MG63 (cell line): ENCODE data around the gene BARX1. TPM values are rescaled to one million over a fixed set of nuclear protein-coding genes. Genes with fewer than 3 reads are reported as not detected.

Experiments
- DNase-seq: peaks from one replicate; pipeline ENCODE4 v3.0.0-alpha.2; 2020
- H3K27me3 ChIP-seq: fragments of 250-450 bp; sonication (Bioruptor Pico); 2 replicates; pipeline ENCODE4 v1.5.1; 2020; ENCODE audit warnings: mild to moderate bottlenecking, moderate library complexity
- H3K36me3 ChIP-seq: fragments of 250-450 bp; sonication (Bioruptor Pico); 2 replicates; pipeline ENCODE4 v1.5.1; 2020; ENCODE audit warnings: mild to moderate bottlenecking, moderate library complexity
- H3K4me3 ChIP-seq: fragments of 250-450 bp; sonication (Bioruptor Pico); 2 replicates; pipeline ENCODE4 v1.5.1; 2020; ENCODE audit warnings: mild to moderate bottlenecking, moderate library complexity
- H3K9me3 ChIP-seq: fragments of 250-450 bp; sonication (Bioruptor Pico); 2 replicates; pipeline ENCODE4 v1.5.1; 2020; ENCODE audit warnings: mild to moderate bottlenecking, moderate library complexity
- total RNA-seq: library from RNA; depleted of rRNA; stranded (reverse); fragments of >200 nt; shearing (Covaris generic); gene quantifications from 2 replicates; pipeline ENCODE4 v1.2.3, GENCODE V29; 2014; ENCODE audit warnings: low replicate concordance

Gene BARX1
- total RNA-seq, 1 experiment from 2014 or later = 176 TPM

DNA sequence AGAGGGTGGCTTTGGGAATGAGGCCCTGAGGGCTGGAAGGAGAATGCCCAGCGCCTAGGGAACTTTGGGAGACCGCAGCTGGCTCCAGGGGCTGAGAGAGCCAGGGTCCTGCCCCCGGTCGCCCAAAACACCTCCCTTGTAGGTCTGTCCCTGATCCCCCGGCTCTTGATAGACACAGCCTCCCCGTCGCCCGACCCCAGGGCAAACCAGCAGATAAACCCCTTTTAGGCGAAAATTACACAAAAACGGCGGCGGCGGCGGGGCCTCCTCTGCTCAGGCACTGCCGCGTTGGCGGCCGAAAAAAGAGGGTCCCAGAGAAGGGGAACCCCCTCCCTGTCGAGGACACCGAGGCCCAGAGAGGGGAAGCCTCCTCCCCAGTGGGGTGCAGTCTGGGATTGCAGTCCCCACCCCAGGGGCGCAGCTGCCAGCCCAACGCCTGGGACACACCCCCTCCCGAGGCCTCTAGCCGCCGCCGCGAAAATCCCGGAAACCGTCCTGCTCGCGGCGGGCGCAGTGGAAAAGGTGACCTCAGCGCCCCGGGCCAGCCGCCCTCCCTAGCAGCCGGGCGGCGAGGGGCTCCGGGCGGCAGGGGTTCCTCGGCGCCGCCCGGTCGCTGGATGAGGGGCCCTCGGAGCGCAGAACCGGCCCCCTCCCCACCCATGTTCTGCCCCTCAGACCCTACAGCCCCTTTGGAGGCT lies 3.1 kb upstream of the BARX1 start:
- H3K36me3 ChIP-seq = peaks cover 2% of the 10 kb centered on the region; the same call in 1 of the 2 replicates
- H3K4me3 ChIP-seq = no peak overlapping the region
- DNase-seq = no peak
- H3K27me3 ChIP-seq = no peaks in the 10 kb centered on the region
- no peaks in the 10 kb centered on the region for H3K9me3 ChIP-seq

GRCh38 chr9:93955981-93956784 lies 1.0 kb upstream of the BARX1 start:
- no peaks in the 10 kb centered on the region for H3K27me3 ChIP-seq
- peak overlapping the region; percentile 75 for H3K4me3 ChIP-seq
- no peaks in the 10 kb centered on the region for H3K9me3 ChIP-seq
- no peak for DNase-seq
- H3K36me3 ChIP-seq = peaks cover 18% of the 10 kb centered on the region

DNA sequence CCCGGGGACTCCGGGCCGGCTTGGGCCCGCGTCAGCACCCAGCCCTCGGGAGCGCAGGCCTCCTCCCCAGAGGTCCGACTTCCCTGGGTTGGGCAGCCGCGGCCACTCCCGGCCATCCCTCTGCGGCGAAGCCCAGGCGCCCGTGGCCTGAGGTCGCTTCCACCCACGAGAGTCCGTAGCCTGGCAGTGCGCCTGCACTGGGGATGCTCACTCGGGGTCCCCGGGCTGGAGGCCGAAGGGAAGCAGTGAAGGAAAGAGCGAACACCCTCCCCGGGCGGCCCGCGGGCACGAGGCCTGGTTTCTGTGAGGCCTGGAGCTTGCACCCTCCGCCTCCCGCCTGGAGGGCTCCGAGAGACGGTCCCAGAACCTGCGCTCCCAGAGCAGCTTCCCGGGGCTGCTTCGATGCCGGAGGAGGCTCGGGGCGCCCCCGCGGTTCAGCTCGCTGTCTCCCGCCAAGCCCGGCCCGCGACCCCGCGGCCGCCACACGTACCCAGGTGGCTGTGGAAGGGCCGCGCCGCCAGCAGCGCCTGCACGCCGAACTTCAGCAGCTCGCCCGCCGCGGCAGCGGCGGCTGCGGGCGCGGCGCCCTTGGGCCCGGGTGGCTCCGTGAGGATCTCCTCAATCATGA lies 607 bp downstream of the BARX1 start:
- DNase-seq = peak; percentile 42
- H3K9me3 ChIP-seq = no peaks in the 10 kb centered on the region
- peaks cover 29% of the 10 kb centered on the region for H3K36me3 ChIP-seq
- H3K27me3 ChIP-seq = no peaks in the 10 kb centered on the region
- H3K4me3 ChIP-seq = peak overlapping the region; percentile 89

GRCh38 chr9:93953496-93954433 lies 1.4 kb downstream of the BARX1 start:
- Histone ChIP-seq H3K4me3 (peak overlapping the region; percentile 89), H3K9me3 (no peaks in the 10 kb centered on the region), H3K27me3 (no peaks in the 10 kb centered on the region), H3K36me3 (peaks cover 31% of the 10 kb centered on the region)
- peak; percentile 34 for DNase-seq

- no peak overlapping the region; the same call in 1 of the 2 replicates for H3K4me3 ChIP-seq
- peaks cover 31% of the 10 kb centered on the region for H3K36me3 ChIP-seq
- no peaks in the 10 kb centered on the region for H3K27me3 ChIP-seq
- H3K9me3 ChIP-seq = no peaks in the 10 kb centered on the region
- no peak for DNase-seq
These were observed 2.2 kb downstream of the BARX1 start for GRCh38 chr9:93952784-93953495.

- H3K27me3 ChIP-seq = no peaks in the 10 kb centered on the region
- no peak for DNase-seq
- no peaks in the 10 kb centered on the region for H3K9me3 ChIP-seq
- H3K36me3 ChIP-seq = peaks cover 31% of the 10 kb centered on the region
- no peak overlapping the region for H3K4me3 ChIP-seq
These were observed 2.9 kb downstream of the BARX1 start for GRCh38 chr9:93952119-93952783.

GRCh38 chr9:93951655-93952118 lies 3.5 kb downstream of the BARX1 start:
- H3K27me3 ChIP-seq = no peaks in the 10 kb centered on the region
- DNase-seq = no peak
- H3K36me3 ChIP-seq = peaks cover 31% of the 10 kb centered on the region
- H3K4me3 ChIP-seq = no peak overlapping the region
- no peaks in the 10 kb centered on the region for H3K9me3 ChIP-seq

- no peak overlapping the region for H3K4me3 ChIP-seq
- H3K36me3 ChIP-seq = peaks cover 31% of the 10 kb centered on the region
- H3K9me3 ChIP-seq = no peaks in the 10 kb centered on the region
- H3K27me3 ChIP-seq = no peaks in the 10 kb centered on the region
- no peak for DNase-seq
These were observed 4.2 kb downstream of the BARX1 start for GRCh38 chr9:93950619-93951601.

DNA sequence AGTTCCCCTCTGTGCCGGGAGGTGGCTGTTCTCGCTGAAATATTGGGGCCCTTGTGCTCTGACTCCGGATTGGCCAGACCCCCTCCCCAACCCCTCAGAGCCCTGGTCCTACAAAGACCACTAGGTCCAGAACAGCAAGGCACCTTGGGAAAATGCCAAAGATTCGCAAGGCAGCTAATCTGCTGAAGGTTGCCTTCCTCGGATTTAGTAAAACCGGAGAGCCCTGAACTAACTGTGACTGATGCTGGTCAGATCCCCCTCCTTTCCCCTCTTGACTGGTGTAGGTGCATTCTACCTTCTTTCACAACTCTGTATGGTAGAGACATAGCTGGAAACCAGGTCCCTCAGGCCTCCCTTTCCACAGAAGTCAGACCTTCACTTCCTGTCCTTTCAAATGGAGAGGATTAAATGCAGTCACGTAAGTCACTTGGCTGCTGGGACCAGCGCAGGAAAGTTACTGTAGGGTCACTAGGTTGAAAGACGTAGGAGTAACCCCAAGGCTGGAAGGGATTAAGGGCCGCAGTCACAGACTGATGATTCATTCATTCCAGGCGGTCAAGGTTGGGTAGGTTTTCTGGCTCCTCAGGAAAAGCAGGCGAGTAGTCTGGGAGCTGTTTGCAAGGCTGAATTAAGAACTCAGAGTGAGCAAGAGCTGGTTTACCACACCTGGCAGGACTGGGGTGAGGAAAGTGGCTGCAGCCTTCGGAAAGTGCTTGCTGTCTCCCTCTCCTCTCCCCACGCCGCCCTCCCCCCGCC lies 5.3 kb downstream of the BARX1 start:
- peak; percentile 39 for DNase-seq
- Histone ChIP-seq H3K9me3 (no peaks in the 10 kb centered on the region), H3K36me3 (peaks cover 31% of the 10 kb centered on the region), H3K27me3 (0 out of 2 replicates have a peak, but pooled peaks cover 2% of the 10 kb centered on the region), H3K4me3 (no peak overlapping the region)

- no peak for DNase-seq
- H3K27me3 ChIP-seq = 0 out of 2 replicates have a peak, but pooled peaks cover 2% of the 10 kb centered on the region
These were observed 6.0 kb downstream of the BARX1 start for GRCh38 chr9:93949073-93949693.

DNA sequence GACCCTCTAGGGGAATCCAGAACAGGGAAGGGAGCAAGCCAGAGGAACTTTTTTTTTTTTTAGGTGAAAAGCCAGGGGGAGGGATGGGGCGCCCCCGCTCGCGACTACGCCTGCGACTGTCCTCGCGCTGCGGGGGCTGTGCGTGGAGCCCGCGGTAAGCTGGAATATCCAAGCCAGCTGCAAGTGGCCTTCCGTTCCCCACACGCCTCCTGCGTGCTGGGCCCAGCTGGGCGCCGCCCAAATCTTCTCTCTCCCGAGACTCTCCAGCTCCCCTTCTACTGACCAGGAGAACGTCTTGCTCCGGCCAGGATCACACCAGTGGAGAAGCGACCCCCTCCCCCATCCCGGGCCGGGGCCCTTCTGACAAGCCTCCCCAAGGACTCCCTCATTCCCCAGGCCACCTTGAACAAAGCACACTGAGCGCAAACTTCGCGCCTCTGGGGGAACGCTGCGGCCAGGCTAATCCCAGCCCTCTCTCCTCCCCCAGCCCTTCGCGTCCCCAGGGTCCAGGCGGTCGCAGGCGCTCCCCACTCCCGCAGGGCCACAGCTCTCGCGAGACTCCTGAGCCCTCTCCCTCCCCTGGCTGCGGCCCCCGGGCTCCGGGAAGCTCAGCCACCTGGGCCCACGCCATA lies 6.6 kb downstream of the BARX1 start:
- peaks cover 31% of the 10 kb centered on the region for H3K36me3 ChIP-seq
- H3K9me3 ChIP-seq = no peaks in the 10 kb centered on the region
- H3K4me3 ChIP-seq = no peak overlapping the region
- H3K27me3 ChIP-seq = 0 out of 2 replicates have a peak, but pooled peaks cover 2% of the 10 kb centered on the region
- no peak for DNase-seq

More at GRCh38 chr9:93949073-93949693, 6.0 kb downstream of the BARX1 start:
- H3K9me3 ChIP-seq = no peaks in the 10 kb centered on the region
- no peak overlapping the region for H3K4me3 ChIP-seq
- H3K36me3 ChIP-seq = peaks cover 31% of the 10 kb centered on the region

DNA sequence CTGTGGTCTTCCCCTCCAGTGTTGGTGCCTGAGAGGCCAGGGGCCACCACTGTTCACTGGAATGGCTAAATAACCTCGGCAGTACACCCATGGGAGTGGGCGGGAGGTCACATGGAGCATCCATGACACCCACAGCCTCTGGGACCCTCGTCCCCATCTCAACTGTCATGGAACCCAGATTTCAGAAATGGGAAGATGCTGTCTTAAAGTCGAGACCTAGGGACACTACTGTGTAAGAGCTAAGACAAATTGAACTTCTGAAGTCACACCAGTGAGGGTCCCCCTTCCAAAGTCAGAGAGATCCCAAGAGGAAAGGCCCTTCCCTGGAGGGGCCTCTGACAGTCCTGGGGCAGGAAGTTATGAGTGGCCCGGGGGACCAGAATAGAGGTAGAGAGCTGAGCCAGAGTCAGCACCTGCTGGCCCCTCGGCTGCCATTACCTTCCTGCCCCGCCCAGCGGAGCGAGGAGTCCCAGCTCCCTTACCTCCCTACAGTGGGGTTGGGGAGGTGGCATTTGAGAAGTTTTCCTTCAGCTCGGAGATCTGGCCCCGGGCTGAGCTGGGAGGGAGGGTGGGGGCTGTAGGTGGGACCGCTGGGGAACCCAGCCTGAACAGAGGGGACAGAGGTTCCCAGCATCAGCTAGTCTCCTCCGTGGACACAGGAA lies 7.6 kb downstream of the BARX1 start:
- H3K27me3 ChIP-seq = 0 out of 2 replicates have a peak, but pooled peaks cover 2% of the 10 kb centered on the region
- H3K9me3 ChIP-seq = no peaks in the 10 kb centered on the region
- peaks cover 25% of the 10 kb centered on the region for H3K36me3 ChIP-seq

More for the DNA sequence above, 7.6 kb downstream of the BARX1 start:
- H3K4me3 ChIP-seq = no peak overlapping the region
- DNase-seq = no peak
